BJ (cell line): Measurements from ENCODE around the gene TRAK2. TPM values are rescaled to one million over a fixed set of nuclear protein-coding genes. Genes with fewer than 3 reads are reported as not detected.

Source experiments
- CTCF ChIA-PET: fragments of 350-600 bp; formaldehyde crosslinking; extraction: SDS; loops from one replicate; lab custom pipeline; 2021; ENCODE audit warnings: antibody characterized with exemption, inconsistent platforms; lab: Yijun Ruan, JAX
- POLR2A ChIA-PET: fragments of 300-600 bp; sonication (Branson Sonifier 250); formaldehyde crosslinking; extraction: SDS; loops from one replicate; lab custom pipeline; 2021; ENCODE audit warnings: antibody characterized with exemption; lab: Charles Lee
- DNase-seq: peaks from one replicate; pipeline ENCODE4 v3.0.0-alpha.2; 2011; ENCODE audit warnings: low read depth
- H3K27me3 ChIP-seq: 2 replicates; pipeline ENCODE4 v1.6.0; 2011; ENCODE audit warnings: low read length; ENCODE audit not compliant: control insufficient read depth, insufficient read depth
- H3K36me3 ChIP-seq: 2 replicates; pipeline ENCODE4 v1.5.1; 2011; ENCODE audit warnings: low read length; ENCODE audit not compliant: control insufficient read depth, insufficient read depth
- H3K4me3 ChIP-seq: 2 replicates; pipeline ENCODE4 v1.5.1; 2011; ENCODE audit warnings: low read depth, mild to moderate bottlenecking, control low read depth, low read length
- polyA plus RNA-seq: library from polyadenylated mRNA; depleted of rRNA; stranded (reverse); fragments of >200 nt; gene quantifications from 2 replicates; pipeline ENCODE4 v1.2.3, GENCODE V29; 2011; rRNA removed
- small RNA-seq: library from RNA; depleted of rRNA; stranded (forward); fragments of <200 nt; gene quantifications from one replicate; pipeline ENCODE3, GENCODE V24; 2012; ENCODE audit warnings: low replicate concordance, low read depth; ENCODE audit not compliant: insufficient read length
- TF ChIP-seq, protein P1 (sequence below): IDR thresholded peaks from 2 replicates; pipeline ENCODE4 v1.5.1; 2011; ENCODE audit warnings: low read depth, mild to moderate bottlenecking, control low read depth, inconsistent platforms, low read length, moderate library complexity; ENCODE audit not compliant: insufficient read depth

The TRAK2 gene
- polyA plus RNA-seq, 1 experiment: 25.3 TPM

DNA sequence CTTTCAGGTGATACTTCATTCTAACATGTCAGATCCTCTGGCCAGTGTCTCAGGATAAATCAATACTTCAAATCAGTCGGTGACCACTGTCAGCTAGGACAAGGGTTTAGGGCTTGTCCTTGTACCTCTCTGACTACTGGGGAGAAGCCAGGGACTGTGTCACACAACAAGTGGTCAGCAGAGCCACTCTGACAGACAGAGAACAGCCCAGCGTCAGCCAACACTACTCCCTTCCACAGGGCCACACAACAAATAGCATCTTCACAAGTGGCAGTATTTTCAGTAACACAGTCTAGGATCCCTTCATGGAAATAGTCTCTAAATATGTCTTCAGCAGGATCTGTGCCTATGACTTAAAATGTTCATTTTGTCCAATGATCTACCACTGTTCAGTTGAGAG is 108.3 kb downstream of the TRAK2 start:
- peaks cover 2% of the 10 kb centered on the region; the same call in 1 of the 2 replicates for H3K36me3 ChIP-seq
- TF ChIP-seq, protein P1, sequence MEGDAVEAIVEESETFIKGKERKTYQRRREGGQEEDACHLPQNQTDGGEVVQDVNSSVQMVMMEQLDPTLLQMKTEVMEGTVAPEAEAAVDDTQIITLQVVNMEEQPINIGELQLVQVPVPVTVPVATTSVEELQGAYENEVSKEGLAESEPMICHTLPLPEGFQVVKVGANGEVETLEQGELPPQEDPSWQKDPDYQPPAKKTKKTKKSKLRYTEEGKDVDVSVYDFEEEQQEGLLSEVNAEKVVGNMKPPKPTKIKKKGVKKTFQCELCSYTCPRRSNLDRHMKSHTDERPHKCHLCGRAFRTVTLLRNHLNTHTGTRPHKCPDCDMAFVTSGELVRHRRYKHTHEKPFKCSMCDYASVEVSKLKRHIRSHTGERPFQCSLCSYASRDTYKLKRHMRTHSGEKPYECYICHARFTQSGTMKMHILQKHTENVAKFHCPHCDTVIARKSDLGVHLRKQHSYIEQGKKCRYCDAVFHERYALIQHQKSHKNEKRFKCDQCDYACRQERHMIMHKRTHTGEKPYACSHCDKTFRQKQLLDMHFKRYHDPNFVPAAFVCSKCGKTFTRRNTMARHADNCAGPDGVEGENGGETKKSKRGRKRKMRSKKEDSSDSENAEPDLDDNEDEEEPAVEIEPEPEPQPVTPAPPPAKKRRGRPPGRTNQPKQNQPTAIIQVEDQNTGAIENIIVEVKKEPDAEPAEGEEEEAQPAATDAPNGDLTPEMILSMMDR: no peak
- DNase-seq: no peak
- H3K4me3 ChIP-seq: no peak overlapping the region
- ChIA-PET POLR2A (no interaction called here), CTCF (no interaction called here)
- H3K27me3 ChIP-seq: no peaks in the 10 kb centered on the region

DNA sequence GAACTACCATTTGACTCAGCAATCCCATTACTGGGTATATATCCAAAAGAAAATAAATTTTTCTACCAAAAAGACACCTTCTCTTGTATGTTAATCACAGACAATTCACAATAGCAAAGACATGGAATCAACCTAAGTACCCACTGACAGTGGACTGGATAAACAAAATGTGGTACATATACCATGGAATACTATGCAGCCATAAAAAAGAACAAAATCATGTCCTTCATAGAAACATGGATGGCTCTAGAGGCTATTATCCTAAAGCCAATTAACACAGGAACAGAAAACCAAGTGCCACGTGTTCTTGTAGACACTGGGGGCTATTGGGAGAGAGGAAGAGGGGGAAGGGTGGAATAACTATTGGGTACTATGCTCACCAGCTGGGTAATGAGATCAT is 121.8 kb downstream of the TRAK2 start:
- CTCF ChIA-PET: interaction anchor here (1.7 kb wide), 1 partner anchor 12 kb away, joined by 3 read pairs; no protein-coding TSS in a partner anchor
- no peak overlapping the region for H3K4me3 ChIP-seq
- TF ChIP-seq, protein P1: no peak
- H3K36me3 ChIP-seq: no peaks in the 10 kb centered on the region
- DNase-seq: no peak
- H3K27me3 ChIP-seq: no peaks in the 10 kb centered on the region
- POLR2A ChIA-PET: no interaction called here

GRCh38 chr2:201327678-201328077 is 123.6 kb downstream of the TRAK2 start:
- H3K36me3 ChIP-seq: no peaks in the 10 kb centered on the region
- H3K4me3 ChIP-seq: no peak overlapping the region
- TF ChIP-seq, protein P1: no peak
- no peak for DNase-seq
- ChIA-PET POLR2A (no interaction called here), CTCF (interaction anchor here (1.5 kb wide), 1 partner anchor 25 kb away, joined by 3 read pairs; no protein-coding TSS in a partner anchor)
- H3K27me3 ChIP-seq: no peaks in the 10 kb centered on the region

Small RNAs within 50 kb of the gene (small RNA-seq; reads per million reads assigned to genes)
- gene RF00019: not detected

Other genes with a start within 250 kb of the TRAK2 start
- gene CASP8, start 190.9 kb downstream of the TRAK2 start, polyA plus RNA-seq: 10.3 and 16.8 TPM in 2 replicates
- gene FLACC1, start 94.1 kb downstream of the TRAK2 start, polyA plus RNA-seq: 0.49 and 1.1 TPM in 2 replicates
- gene STRADB, start 282 bp upstream of the TRAK2 start, polyA plus RNA-seq: 18.2 and 31.3 TPM in 2 replicates
- 48.6 and 83.7 TPM in 2 replicates for gene TMEM237, start 192.0 kb upstream of the TRAK2 start, polyA plus RNA-seq
- 3.8 and 5.9 TPM in 2 replicates for gene MPP4, start 247.2 kb upstream of the TRAK2 start, polyA plus RNA-seq